Gastrocnemius medialis (tissue), 4 donors: Measurements from ENCODE around the gene METTL23. TPM values are rescaled to one million over a fixed set of nuclear protein-coding genes. Genes with fewer than 3 reads are reported as not detected.
A peak's percentile ranks its signal among the peaks of the same experiment; 100 is the strongest.

ENCODE experiments used
- ATAC-seq, 2 donors: fragments of 150-250 bp; one replicate each; pipeline ENCODE4 v1.9.1; 2016
- DNase-seq, 2 donors: peaks; one replicate each; pipeline ENCODE4 v3.0.0-alpha.2; 2019
- H3K27ac ChIP-seq, 4 donors: fragments of 200-600 bp; sonication (generic); 1 replicate in 1 of 4; 2 replicates in 3 of 4; pipeline ENCODE4 v1.5.1; 2016 to 2018; ENCODE audit warnings: mild to moderate bottlenecking in 2 of 4, moderate library complexity in 1 of 4
- H3K27me3 ChIP-seq, 3 donors: fragments of 200-600 bp; sonication (generic) in 2 of 3; 1 replicate in 1 of 3; 2 replicates in 2 of 3; pipeline versions ENCODE4 v1.5.1 to v1.6.0; 2016 to 2019; ENCODE audit warnings: mild to moderate bottlenecking in 1 of 3, moderate library complexity in 1 of 3
- H3K36me3 ChIP-seq, 2 donors: fragments of 200-600 bp; sonication (generic) in 1 of 2; one replicate each; pipeline ENCODE4 v1.5.1; 2017 to 2018
- H3K4me1 ChIP-seq, 2 donors: fragments of 200-600 bp; sonication (generic) in 1 of 2; one replicate each; pipeline ENCODE4 v1.5.1; 2016 to 2017; ENCODE audit warnings: mild to moderate bottlenecking in 2 of 2
- H3K4me3 ChIP-seq, 4 donors: fragments of 200-600 bp; sonication (generic) in 3 of 4; 1 replicate in 1 of 4; 2 replicates in 3 of 4; pipeline ENCODE4 v1.5.1; 2016 to 2019; ENCODE audit warnings: mild to moderate bottlenecking in 2 of 4
- H3K9me3 ChIP-seq, 3 donors: fragments of 200-600 bp; sonication (generic) in 2 of 3; 1 replicate in 1 of 3; 2 replicates in 2 of 3; pipeline ENCODE4 v1.5.1; 2016 to 2019
- CTCF ChIP-seq, 5 experiments: fragments of 450-650 bp in 3 of 5; fragments of 200-600 bp in 2 of 5; sonication (generic) in 2 of 5; IDR thresholded peaks in 4 of 5; conservative IDR thresholded peaks in 1 of 5; 1 replicate in 4 of 5; 2 replicates in 1 of 5; pipeline ENCODE4 v1.5.1; 2016 to 2019; ENCODE audit warnings: antibody characterized with exemption in 5 of 5, mild to moderate bottlenecking in 3 of 5, moderate library complexity in 3 of 5
- POLR2A ChIP-seq, 2 donors: fragments of 450-650 bp; IDR thresholded peaks; one replicate each; pipeline ENCODE4 v1.6.1; 2017; ENCODE audit warnings: antibody characterized with exemption in 2 of 2, mild to moderate bottlenecking in 2 of 2, moderate library complexity in 2 of 2
- in situ Hi-C, 4 donors: fragments of 200-750 bp; cut with MboI; loops; one replicate each; pipeline versions ENCODE4 v1.15.0 to v1.8.0; 2017; ENCODE audit warnings: low sequenced_read_pairs in 4 of 4
- intact Hi-C: fragments of 100-400 bp; cut with DNase I; formaldehyde crosslinking; loops from one replicate; pipeline ENCODE4 v1.15.1; 2023; ENCODE audit warnings: low total_unique reads
- total RNA-seq, 4 donors: library from RNA; depleted of rRNA; stranded (reverse); fragments of >200 nt; gene quantifications; one replicate each; pipeline versions ENCODE4 v1.1.0 to v1.2.3, GENCODE V29; 2016

Gene METTL23
- total RNA-seq, 4 donors from 2014 or later: 23.9 to 35.5 (median 29.7) TPM

DNA sequence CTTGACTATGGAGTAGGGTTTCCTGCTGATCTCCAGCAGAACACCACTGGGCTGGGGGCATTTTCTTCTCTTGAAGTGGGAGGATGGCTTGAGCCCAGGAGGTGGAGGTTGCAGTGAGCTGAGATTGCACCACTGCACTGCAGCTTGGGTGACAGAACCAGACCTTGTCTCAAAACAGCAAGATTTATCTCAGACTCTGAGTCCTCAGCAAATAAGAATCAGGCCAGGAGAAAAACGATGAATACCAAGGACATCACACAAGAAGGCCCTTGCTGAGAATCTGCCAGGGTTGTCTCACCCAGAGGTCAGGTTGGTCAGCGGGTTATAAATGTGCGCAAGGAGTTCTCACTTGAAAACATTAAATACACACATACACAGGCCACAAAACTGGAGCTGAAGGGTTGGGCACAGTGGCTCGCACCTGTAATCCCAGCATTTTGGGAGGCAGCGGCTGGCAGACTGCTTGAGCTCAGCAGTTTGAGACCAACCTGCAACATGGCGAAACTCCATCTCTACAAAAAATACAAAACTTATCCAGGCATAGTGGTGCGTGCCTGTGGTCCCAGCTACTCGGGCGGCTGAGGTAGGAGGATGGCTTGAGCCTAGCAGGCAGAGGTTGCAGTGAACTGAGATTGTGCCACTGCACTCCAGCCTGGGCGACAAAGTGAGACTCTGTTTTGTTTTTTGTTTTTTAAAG, 23.6 kb upstream of the METTL23 start:
- in situ Hi-C loops (loop anchor here in 1 of 4 donors (25.0 kb wide), 1 partner anchor 141 kb away; a partner anchor contains a TSS), intact Hi-C loops (no loop called here)
- H3K4me3 ChIP-seq: no peak overlapping the region
- peak overlapping the region in 2 of 4 donors; percentile 29 to 49 for H3K27ac ChIP-seq
- H3K4me1 ChIP-seq: peaks cover 37 to 60% of the 10 kb centered on the region in 2 donors
- DNase-seq (no peak), ATAC-seq (no peak)
- no peak for TF ChIP-seq POLR2A (IDR thresholded peaks at IDR 0.05)
- TF ChIP-seq CTCF (IDR thresholded peaks at IDR 0.05 in 4 of 5, conservative IDR thresholded peaks at IDR 0.05 in 1 of 5): no peak
- H3K9me3 ChIP-seq: no peaks in the 10 kb centered on the region
- H3K27me3 ChIP-seq: no peaks in the 10 kb centered on the region
- H3K36me3 ChIP-seq: no peaks in the 10 kb centered on the region

- Histone ChIP-seq H3K4me1 (peaks cover 33 to 60% of the 10 kb centered on the region in 2 donors), H3K36me3 (no peaks in the 10 kb centered on the region), H3K27me3 (no peaks in the 10 kb centered on the region), H3K4me3 (no peak overlapping the region), H3K27ac (peak overlapping the region in 2 of 4 donors; percentile 30 to 37), H3K9me3 (no peaks in the 10 kb centered on the region)
- ATAC-seq (no peak), DNase-seq (no peak)
- in situ Hi-C loops (loop anchor here in 1 of 4 donors (25.0 kb wide), 1 partner anchor 143 kb away; a partner anchor contains a TSS), intact Hi-C loops (no loop called here)
- TF ChIP-seq CTCF (IDR thresholded peaks at IDR 0.05 in 4 of 5, conservative IDR thresholded peaks at IDR 0.05 in 1 of 5) (no peak), POLR2A (IDR thresholded peaks at IDR 0.05) (no peak)
These were observed 21.8 kb upstream of the METTL23 start for GRCh38 chr17:76704805-76705204.

DNA sequence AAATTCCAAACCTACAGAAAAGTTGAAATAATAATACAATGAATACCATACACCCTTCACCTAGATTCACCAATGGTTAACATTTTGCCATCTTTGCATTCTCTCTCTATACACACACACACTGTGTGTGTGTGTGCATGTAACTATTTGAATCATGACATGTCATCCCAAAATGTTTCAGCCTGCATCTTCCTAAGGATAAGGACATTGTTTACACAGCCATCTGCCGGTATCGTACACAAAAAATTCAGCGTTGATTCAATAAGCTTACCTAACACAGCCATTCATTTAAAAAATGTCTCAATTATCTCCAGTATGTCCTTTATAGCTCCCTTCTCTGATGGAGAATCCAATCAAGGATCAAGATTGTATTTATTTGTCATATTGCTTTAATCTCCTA, 19.8 kb upstream of the METTL23 start:
- H3K4me3 ChIP-seq: no peak overlapping the region
- H3K27me3 ChIP-seq: no peaks in the 10 kb centered on the region
- TF ChIP-seq POLR2A (IDR thresholded peaks at IDR 0.05): no peak
- TF ChIP-seq CTCF (IDR thresholded peaks at IDR 0.05 in 4 of 5, conservative IDR thresholded peaks at IDR 0.05 in 1 of 5): no peak
- DNase-seq (no peak), ATAC-seq (no peak)
- intact Hi-C loops: no loop called here
- peak overlapping the region in 2 of 4 donors; percentile 29 to 95 for H3K27ac ChIP-seq
- no peaks in the 10 kb centered on the region for H3K9me3 ChIP-seq
- no peaks in the 10 kb centered on the region for H3K36me3 ChIP-seq
- peaks cover 31 to 52% of the 10 kb centered on the region in 2 donors for H3K4me1 ChIP-seq
- in situ Hi-C loops: loop anchor here in 1 of 4 donors (25.0 kb wide), 1 partner anchor 145 kb away; a partner anchor contains a TSS

- TF ChIP-seq POLR2A (IDR thresholded peaks at IDR 0.05) (peak in 1 of 2 donors; percentile 6), CTCF (IDR thresholded peaks at IDR 0.05 in 4 of 5, conservative IDR thresholded peaks at IDR 0.05 in 1 of 5) (peak in 3 of 5 experiments; percentile 18 to 45 (median 33))
- Histone ChIP-seq H3K9me3 (no peaks in the 10 kb centered on the region), H3K36me3 (peaks cover 0 to under 1% of the 10 kb centered on the region in 2 donors), H3K27me3 (no peaks in the 10 kb centered on the region), H3K27ac (peak overlapping the region; percentile 79 to 95 (median 87)), H3K4me3 (peak overlapping the region; percentile 10 to 69 (median 34)), H3K4me1 (peaks cover 36 to 49% of the 10 kb centered on the region in 2 donors)
- intact Hi-C loops (no loop called here), in situ Hi-C loops (loop anchor here in 1 of 4 donors (25.0 kb wide), 1 partner anchor 146 kb away; a partner anchor contains a TSS)
- ATAC-seq: no peak
- DNase-seq: no peak
These were observed 18.4 kb upstream of the METTL23 start for GRCh38 chr17:76707985-76708807.
